Gastrocnemius medialis (tissue), 4 donors: Measurements from ENCODE around the gene MED13L. TPM values are rescaled to one million over a fixed set of nuclear protein-coding genes. Genes with fewer than 3 reads are reported as not detected.

Experiments
- ATAC-seq, 2 donors: fragments of 150-250 bp; one replicate each; pipeline ENCODE4 v1.9.1; 2016
- DNase-seq, 2 donors: peaks; one replicate each; pipeline ENCODE4 v3.0.0-alpha.2; 2019
- H3K27ac ChIP-seq, 4 donors: fragments of 200-600 bp; sonication (generic); 1 replicate in 1 of 4; 2 replicates in 3 of 4; pipeline ENCODE4 v1.5.1; 2016 to 2018; ENCODE audit warnings: mild to moderate bottlenecking in 2 of 4, moderate library complexity in 1 of 4
- H3K27me3 ChIP-seq, 3 donors: fragments of 200-600 bp; sonication (generic) in 2 of 3; 1 replicate in 1 of 3; 2 replicates in 2 of 3; pipeline versions ENCODE4 v1.5.1 to v1.6.0; 2016 to 2019; ENCODE audit warnings: mild to moderate bottlenecking in 1 of 3, moderate library complexity in 1 of 3
- H3K36me3 ChIP-seq, 2 donors: fragments of 200-600 bp; sonication (generic) in 1 of 2; one replicate each; pipeline ENCODE4 v1.5.1; 2017 to 2018
- H3K4me1 ChIP-seq, 2 donors: fragments of 200-600 bp; sonication (generic) in 1 of 2; one replicate each; pipeline ENCODE4 v1.5.1; 2016 to 2017; ENCODE audit warnings: mild to moderate bottlenecking in 2 of 2
- H3K4me3 ChIP-seq, 4 donors: fragments of 200-600 bp; sonication (generic) in 3 of 4; 1 replicate in 1 of 4; 2 replicates in 3 of 4; pipeline ENCODE4 v1.5.1; 2016 to 2019; ENCODE audit warnings: mild to moderate bottlenecking in 2 of 4
- H3K9me3 ChIP-seq, 3 donors: fragments of 200-600 bp; sonication (generic) in 2 of 3; 1 replicate in 1 of 3; 2 replicates in 2 of 3; pipeline ENCODE4 v1.5.1; 2016 to 2019
- CTCF ChIP-seq, 5 experiments: fragments of 450-650 bp in 3 of 5; fragments of 200-600 bp in 2 of 5; sonication (generic) in 2 of 5; IDR thresholded peaks in 4 of 5; conservative IDR thresholded peaks in 1 of 5; 1 replicate in 4 of 5; 2 replicates in 1 of 5; pipeline ENCODE4 v1.5.1; 2016 to 2019; ENCODE audit warnings: antibody characterized with exemption in 5 of 5, mild to moderate bottlenecking in 3 of 5, moderate library complexity in 3 of 5
- POLR2A ChIP-seq, 2 donors: fragments of 450-650 bp; IDR thresholded peaks; one replicate each; pipeline ENCODE4 v1.6.1; 2017; ENCODE audit warnings: antibody characterized with exemption in 2 of 2, mild to moderate bottlenecking in 2 of 2, moderate library complexity in 2 of 2
- in situ Hi-C, 4 donors: fragments of 200-750 bp; cut with MboI; loops; one replicate each; pipeline versions ENCODE4 v1.15.0 to v1.8.0; 2017; ENCODE audit warnings: low sequenced_read_pairs in 4 of 4
- intact Hi-C: fragments of 100-400 bp; cut with DNase I; formaldehyde crosslinking; loops from one replicate; pipeline ENCODE4 v1.15.1; 2023; ENCODE audit warnings: low total_unique reads
- total RNA-seq, 4 donors: library from RNA; depleted of rRNA; stranded (reverse); fragments of >200 nt; gene quantifications; one replicate each; pipeline versions ENCODE4 v1.1.0 to v1.2.3, GENCODE V29; 2016

The MED13L gene
- total RNA-seq, 4 donors from 2014 or later = 59.5 to 92.6 (median 74.1) TPM

- no peaks in the 10 kb centered on the region for H3K9me3 ChIP-seq
- TF ChIP-seq POLR2A (IDR thresholded peaks at IDR 0.05) (no peak), CTCF (IDR thresholded peaks at IDR 0.05 in 4 of 5, conservative IDR thresholded peaks at IDR 0.05 in 1 of 5) (no peak)
- peaks cover 61 to 67% of the 10 kb centered on the region in 2 donors for H3K4me1 ChIP-seq
- DNase-seq (no peak), ATAC-seq (no peak)
- no peak overlapping the region for H3K27ac ChIP-seq
- H3K4me3 ChIP-seq = no peak overlapping the region
- intact Hi-C loops = no loop called here
- H3K27me3 ChIP-seq = no peaks in the 10 kb centered on the region
- in situ Hi-C loops = no loop called here
- H3K36me3 ChIP-seq = no peaks in the 10 kb centered on the region
These were observed 68.0 kb downstream of the MED13L start for GRCh38 chr12:116209503-116209902.

GRCh38 chr12:116207274-116207673 is 70.2 kb downstream of the MED13L start:
- Histone ChIP-seq H3K4me3 (no peak overlapping the region), H3K27ac (no peak overlapping the region), H3K4me1 (peaks cover 56 to 68% of the 10 kb centered on the region in 2 donors), H3K27me3 (no peaks in the 10 kb centered on the region), H3K36me3 (no peaks in the 10 kb centered on the region), H3K9me3 (no peaks in the 10 kb centered on the region)
- intact Hi-C loops (no loop called here), in situ Hi-C loops (no loop called here)
- ATAC-seq = no peak
- DNase-seq = no peak
- TF ChIP-seq CTCF (IDR thresholded peaks at IDR 0.05 in 4 of 5, conservative IDR thresholded peaks at IDR 0.05 in 1 of 5) = no peak
- TF ChIP-seq POLR2A (IDR thresholded peaks at IDR 0.05) = no peak

- in situ Hi-C loops (no loop called here), intact Hi-C loops (no loop called here)
- TF ChIP-seq CTCF (IDR thresholded peaks at IDR 0.05 in 4 of 5, conservative IDR thresholded peaks at IDR 0.05 in 1 of 5) = no peak
- ATAC-seq = no peak
- Histone ChIP-seq H3K4me3 (no peak overlapping the region), H3K4me1 (peaks cover 59 to 72% of the 10 kb centered on the region in 2 donors), H3K27ac (no peak overlapping the region), H3K27me3 (no peaks in the 10 kb centered on the region), H3K9me3 (no peaks in the 10 kb centered on the region), H3K36me3 (no peaks in the 10 kb centered on the region)
- no peak for DNase-seq
These were observed 70.7 kb downstream of the MED13L start for GRCh38 chr12:116206828-116207227.

- no peaks in the 10 kb centered on the region for H3K27me3 ChIP-seq
- no peaks in the 10 kb centered on the region for H3K9me3 ChIP-seq
- peaks cover 59 to 74% of the 10 kb centered on the region in 2 donors for H3K4me1 ChIP-seq
- DNase-seq (no peak), ATAC-seq (peak; percentile 30 to 35)
- peak overlapping the region; percentile 17 to 51 (median 42) for H3K27ac ChIP-seq
- intact Hi-C loops = no loop called here
- in situ Hi-C loops = no loop called here
- H3K36me3 ChIP-seq = no peaks in the 10 kb centered on the region
- TF ChIP-seq POLR2A (IDR thresholded peaks at IDR 0.05) = no peak
- TF ChIP-seq CTCF (IDR thresholded peaks at IDR 0.05 in 4 of 5, conservative IDR thresholded peaks at IDR 0.05 in 1 of 5) = no peak
- H3K4me3 ChIP-seq = no peak overlapping the region
These were observed 72.7 kb downstream of the MED13L start for GRCh38 chr12:116204785-116205184.

GRCh38 chr12:116204169-116204568 is 73.3 kb downstream of the MED13L start:
- Histone ChIP-seq H3K4me1 (peaks cover 59 to 74% of the 10 kb centered on the region in 2 donors), H3K9me3 (no peaks in the 10 kb centered on the region), H3K27me3 (no peaks in the 10 kb centered on the region), H3K36me3 (no peaks in the 10 kb centered on the region), H3K4me3 (no peak overlapping the region), H3K27ac (peak overlapping the region; percentile 17 to 51 (median 42))
- TF ChIP-seq POLR2A (IDR thresholded peaks at IDR 0.05) = no peak
- TF ChIP-seq CTCF (IDR thresholded peaks at IDR 0.05 in 4 of 5, conservative IDR thresholded peaks at IDR 0.05 in 1 of 5) = no peak
- no peak for ATAC-seq
- DNase-seq = no peak
- intact Hi-C loops = no loop called here
- in situ Hi-C loops = no loop called here
